ENCODE data around the gene TNFRSF4. TPM values are rescaled to one million over a fixed set of nuclear protein-coding genes. Genes with fewer than 3 reads are reported as not detected.

The TNFRSF4 gene
- total and polyA plus RNA-seq, 2 of the 8 experiments (the other 6 are each of a cell fraction or from before 2014, with no cell fraction given) = 0.06 TPM; not detected in 1

DNA sequence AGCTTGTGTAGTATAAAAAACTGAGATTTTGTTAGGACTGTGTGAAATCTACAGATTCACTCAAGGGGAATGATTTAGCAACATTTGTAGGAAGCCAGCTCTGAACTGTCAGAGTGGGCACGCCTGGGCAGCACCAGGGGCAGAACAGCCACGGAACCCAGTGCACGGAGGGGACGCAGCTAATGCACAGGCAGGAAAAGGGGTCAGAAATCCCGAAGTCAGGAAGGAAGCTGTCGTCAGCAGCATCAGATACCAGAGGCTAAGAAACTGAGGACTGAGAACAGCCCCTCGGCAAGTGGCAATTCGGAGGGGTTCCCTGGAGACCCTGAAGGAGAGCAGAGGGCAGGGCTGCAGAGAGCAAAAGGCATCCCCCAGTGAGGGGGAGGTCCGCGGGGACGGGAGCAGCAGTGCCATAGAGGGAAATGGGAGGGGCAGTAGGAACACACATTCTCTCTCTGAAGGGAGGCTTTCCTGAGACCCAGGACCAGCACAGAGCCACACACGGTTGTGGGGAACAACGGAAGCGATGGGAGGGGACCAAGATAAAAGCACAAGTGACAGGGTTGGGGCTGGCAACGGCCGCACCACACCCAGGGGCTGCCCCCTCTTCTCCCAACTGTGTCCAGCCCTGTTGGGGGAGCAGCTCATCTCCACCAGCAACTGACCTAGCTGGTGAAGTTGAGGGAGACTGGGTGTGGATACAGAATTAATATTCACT is 47.0 kb upstream of the TNFRSF4 start (continued):
- TF ChIP-seq, protein P1, sequence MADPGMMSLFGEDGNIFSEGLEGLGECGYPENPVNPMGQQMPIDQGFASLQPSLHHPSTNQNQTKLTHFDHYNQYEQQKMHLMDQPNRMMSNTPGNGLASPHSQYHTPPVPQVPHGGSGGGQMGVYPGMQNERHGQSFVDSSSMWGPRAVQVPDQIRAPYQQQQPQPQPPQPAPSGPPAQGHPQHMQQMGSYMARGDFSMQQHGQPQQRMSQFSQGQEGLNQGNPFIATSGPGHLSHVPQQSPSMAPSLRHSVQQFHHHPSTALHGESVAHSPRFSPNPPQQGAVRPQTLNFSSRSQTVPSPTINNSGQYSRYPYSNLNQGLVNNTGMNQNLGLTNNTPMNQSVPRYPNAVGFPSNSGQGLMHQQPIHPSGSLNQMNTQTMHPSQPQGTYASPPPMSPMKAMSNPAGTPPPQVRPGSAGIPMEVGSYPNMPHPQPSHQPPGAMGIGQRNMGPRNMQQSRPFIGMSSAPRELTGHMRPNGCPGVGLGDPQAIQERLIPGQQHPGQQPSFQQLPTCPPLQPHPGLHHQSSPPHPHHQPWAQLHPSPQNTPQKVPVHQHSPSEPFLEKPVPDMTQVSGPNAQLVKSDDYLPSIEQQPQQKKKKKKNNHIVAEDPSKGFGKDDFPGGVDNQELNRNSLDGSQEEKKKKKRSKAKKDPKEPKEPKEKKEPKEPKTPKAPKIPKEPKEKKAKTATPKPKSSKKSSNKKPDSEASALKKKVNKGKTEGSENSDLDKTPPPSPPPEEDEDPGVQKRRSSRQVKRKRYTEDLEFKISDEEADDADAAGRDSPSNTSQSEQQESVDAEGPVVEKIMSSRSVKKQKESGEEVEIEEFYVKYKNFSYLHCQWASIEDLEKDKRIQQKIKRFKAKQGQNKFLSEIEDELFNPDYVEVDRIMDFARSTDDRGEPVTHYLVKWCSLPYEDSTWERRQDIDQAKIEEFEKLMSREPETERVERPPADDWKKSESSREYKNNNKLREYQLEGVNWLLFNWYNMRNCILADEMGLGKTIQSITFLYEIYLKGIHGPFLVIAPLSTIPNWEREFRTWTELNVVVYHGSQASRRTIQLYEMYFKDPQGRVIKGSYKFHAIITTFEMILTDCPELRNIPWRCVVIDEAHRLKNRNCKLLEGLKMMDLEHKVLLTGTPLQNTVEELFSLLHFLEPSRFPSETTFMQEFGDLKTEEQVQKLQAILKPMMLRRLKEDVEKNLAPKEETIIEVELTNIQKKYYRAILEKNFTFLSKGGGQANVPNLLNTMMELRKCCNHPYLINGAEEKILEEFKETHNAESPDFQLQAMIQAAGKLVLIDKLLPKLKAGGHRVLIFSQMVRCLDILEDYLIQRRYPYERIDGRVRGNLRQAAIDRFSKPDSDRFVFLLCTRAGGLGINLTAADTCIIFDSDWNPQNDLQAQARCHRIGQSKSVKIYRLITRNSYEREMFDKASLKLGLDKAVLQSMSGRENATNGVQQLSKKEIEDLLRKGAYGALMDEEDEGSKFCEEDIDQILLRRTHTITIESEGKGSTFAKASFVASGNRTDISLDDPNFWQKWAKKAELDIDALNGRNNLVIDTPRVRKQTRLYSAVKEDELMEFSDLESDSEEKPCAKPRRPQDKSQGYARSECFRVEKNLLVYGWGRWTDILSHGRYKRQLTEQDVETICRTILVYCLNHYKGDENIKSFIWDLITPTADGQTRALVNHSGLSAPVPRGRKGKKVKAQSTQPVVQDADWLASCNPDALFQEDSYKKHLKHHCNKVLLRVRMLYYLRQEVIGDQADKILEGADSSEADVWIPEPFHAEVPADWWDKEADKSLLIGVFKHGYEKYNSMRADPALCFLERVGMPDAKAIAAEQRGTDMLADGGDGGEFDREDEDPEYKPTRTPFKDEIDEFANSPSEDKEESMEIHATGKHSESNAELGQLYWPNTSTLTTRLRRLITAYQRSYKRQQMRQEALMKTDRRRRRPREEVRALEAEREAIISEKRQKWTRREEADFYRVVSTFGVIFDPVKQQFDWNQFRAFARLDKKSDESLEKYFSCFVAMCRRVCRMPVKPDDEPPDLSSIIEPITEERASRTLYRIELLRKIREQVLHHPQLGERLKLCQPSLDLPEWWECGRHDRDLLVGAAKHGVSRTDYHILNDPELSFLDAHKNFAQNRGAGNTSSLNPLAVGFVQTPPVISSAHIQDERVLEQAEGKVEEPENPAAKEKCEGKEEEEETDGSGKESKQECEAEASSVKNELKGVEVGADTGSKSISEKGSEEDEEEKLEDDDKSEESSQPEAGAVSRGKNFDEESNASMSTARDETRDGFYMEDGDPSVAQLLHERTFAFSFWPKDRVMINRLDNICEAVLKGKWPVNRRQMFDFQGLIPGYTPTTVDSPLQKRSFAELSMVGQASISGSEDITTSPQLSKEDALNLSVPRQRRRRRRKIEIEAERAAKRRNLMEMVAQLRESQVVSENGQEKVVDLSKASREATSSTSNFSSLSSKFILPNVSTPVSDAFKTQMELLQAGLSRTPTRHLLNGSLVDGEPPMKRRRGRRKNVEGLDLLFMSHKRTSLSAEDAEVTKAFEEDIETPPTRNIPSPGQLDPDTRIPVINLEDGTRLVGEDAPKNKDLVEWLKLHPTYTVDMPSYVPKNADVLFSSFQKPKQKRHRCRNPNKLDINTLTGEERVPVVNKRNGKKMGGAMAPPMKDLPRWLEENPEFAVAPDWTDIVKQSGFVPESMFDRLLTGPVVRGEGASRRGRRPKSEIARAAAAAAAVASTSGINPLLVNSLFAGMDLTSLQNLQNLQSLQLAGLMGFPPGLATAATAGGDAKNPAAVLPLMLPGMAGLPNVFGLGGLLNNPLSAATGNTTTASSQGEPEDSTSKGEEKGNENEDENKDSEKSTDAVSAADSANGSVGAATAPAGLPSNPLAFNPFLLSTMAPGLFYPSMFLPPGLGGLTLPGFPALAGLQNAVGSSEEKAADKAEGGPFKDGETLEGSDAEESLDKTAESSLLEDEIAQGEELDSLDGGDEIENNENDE (IDR thresholded peaks at IDR 0.05; ENCODE audit: insufficient replicate concordance, low read length) = no peak
